Left renal cortex interstitium (tissue), 4 donors: ENCODE data around the gene HSD11B2. TPM values are rescaled to one million over a fixed set of nuclear protein-coding genes. Genes with fewer than 3 reads are reported as not detected.
"Not testable (repeated sequence)": the region's sequence is repeated elsewhere in the genome, so short reads cannot be mapped to it uniquely, and the experiment has no call there.

Experiments used
- DNase-seq, 4 donors: peaks; one replicate each; pipeline ENCODE4 v3.0.0-alpha.2; 2013; ENCODE audit warnings: low read depth in 4 of 4, low spot score in 2 of 4, missing footprints in 1 of 4
- polyA plus RNA-seq, 4 donors: library from polyadenylated mRNA; unstranded; fragments of 120-200 nt; gene quantifications; one replicate each; pipeline ENCODE4 v1.2.1, GENCODE V29; 2013; ENCODE audit not compliant: insufficient read length in 4 of 4

The HSD11B2 gene
- polyA plus RNA-seq, 4 donors = 52.7 to 71.9 (median 58.4) TPM

DNA sequence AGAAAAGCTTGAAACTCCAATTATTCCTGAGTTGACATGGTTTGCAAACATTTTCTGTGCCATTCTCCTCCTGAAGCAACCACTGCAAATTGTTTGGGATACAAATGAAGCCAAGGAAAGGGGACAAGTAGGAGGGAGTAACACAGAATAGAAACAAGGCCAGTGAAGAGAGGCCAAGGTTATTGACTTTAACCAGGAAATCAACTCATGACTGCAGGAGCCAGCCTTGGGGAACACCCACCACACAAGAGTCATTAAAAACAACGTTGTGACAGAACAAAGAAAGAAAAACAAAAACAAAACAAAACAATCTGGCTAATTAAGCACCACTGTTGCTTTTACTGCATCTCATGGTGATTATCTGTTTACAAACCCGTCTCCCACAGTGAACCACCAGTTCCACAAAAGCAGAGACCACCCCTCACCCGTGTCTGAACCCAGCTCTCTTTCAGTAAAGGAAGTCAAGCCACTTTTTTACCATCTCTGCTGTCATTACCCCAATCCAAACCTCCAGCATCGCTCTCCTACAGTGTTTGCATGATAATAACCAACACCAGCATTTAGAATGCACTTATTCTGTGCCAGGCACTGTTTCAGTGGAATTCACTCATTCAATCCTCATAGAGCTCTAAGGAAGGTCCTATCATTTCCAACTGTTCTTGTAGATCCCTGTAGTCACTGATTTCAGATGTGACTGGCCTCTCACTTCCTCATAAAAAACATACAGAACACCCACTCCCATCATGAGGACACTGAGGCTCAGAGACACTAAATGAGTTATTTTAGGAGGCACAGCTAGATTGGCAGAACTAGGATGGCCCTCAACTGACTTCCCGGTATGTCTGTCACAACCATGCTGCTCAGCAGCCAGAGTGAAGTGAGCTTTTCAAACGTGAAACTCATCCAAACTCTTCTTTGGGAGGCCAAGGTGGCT, 16.7 kb upstream of the HSD11B2 start:
- no peak for DNase-seq

DNA sequence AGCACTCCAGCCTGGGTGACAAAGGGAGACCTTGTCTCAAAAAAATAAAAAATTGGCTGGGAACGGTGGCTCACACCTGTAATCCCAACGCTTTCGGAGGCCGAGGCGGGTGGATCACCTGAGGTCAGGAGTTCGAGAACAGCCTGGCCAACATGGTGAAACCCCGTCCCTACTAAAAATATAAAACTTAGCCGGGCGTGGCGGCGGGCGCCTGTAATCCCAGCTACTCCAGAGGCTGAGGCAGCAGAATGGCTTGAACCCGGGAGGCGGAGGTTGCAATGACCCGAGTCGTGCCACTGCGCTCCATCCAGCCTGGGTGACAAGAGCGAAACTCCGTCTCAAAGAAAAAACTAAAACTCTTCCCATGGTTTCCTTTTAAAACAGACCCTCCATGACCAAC, 15.5 kb upstream of the HSD11B2 start:
- DNase-seq = not testable (repeated sequence)

DNA sequence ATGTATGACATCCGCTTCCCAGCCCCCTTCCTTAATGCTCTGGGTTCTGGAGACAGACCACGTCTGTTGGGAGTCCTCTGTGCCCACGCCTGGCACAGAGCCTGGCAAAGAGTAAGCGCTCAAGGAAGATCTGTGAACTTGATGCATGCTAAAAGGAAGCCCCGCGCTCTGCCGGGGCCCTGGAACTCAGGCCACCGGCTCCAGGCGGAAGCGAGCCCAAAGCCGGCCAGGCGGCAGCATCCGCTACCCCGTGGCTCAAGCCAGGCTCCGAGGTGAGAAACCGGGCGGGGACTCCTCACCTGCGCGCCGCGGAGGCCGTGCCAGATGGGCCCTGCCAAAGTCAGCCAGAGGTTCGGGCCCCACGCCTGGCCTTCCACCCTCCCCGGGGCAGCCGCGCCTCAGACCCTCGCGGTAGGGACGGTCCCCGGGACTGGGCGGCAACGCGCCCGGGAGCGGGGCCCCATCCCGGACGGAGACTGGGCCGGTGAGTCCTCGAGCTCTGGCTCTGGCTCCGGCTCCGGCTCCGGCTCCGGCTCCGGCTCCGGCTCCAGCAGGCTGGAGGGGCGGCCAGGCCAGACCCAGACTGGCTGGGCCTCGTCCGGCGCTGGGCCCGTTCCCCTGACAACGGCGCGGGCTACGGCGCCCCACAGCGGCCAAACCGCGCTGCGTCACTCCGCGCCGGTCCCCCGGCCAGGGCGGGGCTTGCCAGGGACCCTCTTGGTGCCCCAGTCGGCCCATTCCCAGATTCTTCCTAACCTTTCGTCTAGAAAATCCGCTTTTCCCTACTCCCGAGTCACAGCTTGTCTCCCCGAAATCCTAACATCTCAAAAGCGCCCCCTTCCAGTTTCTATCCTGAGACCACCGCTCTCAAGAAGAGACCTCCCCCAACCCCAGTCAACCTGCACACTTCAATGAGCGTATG, 14.8 kb upstream of the HSD11B2 start, which contains the start of gene ZDHHC1:
TSS of gene ZDHHC1 (minus strand) at position 606 of the 922 bp plus-strand sequence. CDS start 8,702 bp downstream, outside the sequence.
- no peak for DNase-seq

DNA sequence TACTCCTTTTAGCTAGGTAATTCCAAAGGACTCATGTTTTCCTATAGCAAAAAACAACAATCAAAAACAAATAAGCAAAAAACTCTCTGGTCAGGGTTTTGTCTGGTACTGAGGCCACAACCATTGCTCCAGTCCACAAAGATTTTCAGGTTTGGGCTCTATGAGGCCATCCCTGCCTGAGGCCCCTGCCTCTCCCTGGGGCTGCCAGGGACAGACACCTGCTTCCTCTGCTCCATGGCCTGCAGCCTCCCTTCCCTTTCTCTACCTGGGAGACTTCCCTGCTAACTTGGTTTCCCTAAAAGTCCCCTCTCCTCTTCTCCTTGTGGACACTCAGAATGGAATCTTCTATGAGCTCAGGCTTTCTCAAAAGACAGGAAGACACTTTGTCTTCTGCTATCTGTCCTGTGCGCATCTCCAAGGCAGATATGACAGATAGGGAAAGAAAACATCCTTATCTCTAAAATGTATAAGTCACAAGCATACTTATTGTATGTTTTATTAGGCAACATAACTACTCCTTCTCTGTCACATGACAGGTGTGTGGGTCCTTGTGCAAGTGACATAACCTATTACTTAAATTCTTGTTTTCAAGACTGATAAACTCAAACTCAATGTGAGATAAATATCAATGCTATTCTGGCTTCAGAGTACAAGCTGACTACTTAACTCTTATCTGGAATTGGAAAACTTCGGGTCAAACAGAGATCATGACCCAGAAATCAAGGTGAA, 13.4 kb upstream of the HSD11B2 start:
- no peak for DNase-seq

DNA sequence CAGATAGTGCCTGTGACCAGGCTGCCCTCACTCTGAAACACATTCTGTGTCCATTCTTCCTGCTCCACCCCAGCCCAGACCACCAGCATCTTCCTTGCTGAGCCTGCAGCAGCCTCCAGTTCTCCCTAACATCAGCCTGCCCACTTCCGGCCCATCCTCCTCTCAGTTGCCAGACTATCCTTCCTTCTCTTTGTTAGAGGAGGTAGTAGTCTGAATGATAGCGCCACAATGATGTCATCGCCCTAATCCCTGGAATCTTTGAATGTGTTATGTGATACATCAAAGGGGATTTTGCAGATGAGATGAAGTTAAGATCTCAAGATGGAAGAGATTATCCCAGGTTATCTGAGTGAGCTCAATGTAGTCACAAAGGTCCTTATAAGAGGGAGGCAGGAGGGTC, 11.4 kb upstream of the HSD11B2 start:
- DNase-seq = no peak

GRCh38 chr16:67419931-67420330, 11.0 kb upstream of the HSD11B2 start:
- no peak for DNase-seq

GRCh38 chr16:67421030-67421429, 9.9 kb upstream of the HSD11B2 start:
- no peak for DNase-seq

DNA sequence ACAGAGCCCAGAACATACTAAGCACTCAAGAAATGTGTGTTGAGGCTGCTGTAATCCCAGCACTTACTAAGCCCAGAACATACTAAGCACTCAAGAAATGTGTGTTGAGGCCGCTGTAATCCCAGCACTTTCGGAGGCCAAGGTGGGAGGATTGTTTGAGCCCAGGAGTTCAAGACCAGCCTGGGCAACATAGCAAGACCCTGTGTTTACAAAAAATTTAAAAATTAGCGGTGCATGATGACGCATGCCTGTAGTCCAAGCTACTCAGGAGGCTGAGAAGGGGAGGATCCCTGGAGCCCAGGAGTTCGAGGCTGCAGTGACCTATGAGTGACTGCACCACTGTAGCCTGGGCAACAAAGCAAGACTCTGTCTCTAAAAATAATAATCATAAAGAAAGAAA, 7.9 kb upstream of the HSD11B2 start:
- DNase-seq = no peak

- DNase-seq = no peak
Observed at GRCh38 chr16:67423611-67424260, 7.2 kb upstream of the HSD11B2 start.

- DNase-seq = no peak
Observed at GRCh38 chr16:67424261-67424615, 6.7 kb upstream of the HSD11B2 start.

DNA sequence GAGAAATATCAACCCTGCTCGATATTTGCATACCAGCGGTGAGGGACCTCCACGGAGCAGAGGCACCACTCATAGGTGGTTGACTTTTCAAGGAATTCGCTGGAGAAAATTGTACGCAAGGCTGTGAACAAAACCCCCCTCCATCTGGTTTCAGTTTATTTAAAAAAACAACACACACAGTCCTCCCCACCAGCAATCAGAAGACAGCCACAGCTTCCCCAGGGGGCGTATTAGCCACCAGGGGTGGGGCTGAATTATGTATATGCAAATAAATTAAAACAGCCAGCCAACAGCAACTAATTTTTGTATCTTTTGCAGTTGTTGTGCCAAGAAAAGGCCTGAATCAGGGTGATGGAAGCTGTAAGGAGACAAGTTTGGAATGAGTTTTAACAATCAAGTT, 5.9 kb upstream of the HSD11B2 start:
- no peak for DNase-seq

- no peak for DNase-seq
Observed at GRCh38 chr16:67425580-67425979, 5.3 kb upstream of the HSD11B2 start.

GRCh38 chr16:67426022-67426421, 4.9 kb upstream of the HSD11B2 start:
- no peak for DNase-seq

- DNase-seq = no peak
Observed at GRCh38 chr16:67426950-67427349, 4.0 kb upstream of the HSD11B2 start.

- peak in 1 of 4 donors; percentile 42 for DNase-seq
Observed at GRCh38 chr16:67428146-67428731, 2.7 kb upstream of the HSD11B2 start.

- no peak for DNase-seq
Observed at GRCh38 chr16:67429053-67429798, 1.7 kb upstream of the HSD11B2 start.

- no peak for DNase-seq
Observed at GRCh38 chr16:67429799-67430503, 970 bp upstream of the HSD11B2 start.

GRCh38 chr16:67430504-67430976, 381 bp upstream of the HSD11B2 start:
- no peak for DNase-seq
